Measurements from ENCODE around the gene FYN.
"Not testable (repeated sequence)": the region's sequence is repeated elsewhere in the genome, so short reads cannot be mapped to it uniquely, and the experiment has no call there.

The FYN gene

DNA sequence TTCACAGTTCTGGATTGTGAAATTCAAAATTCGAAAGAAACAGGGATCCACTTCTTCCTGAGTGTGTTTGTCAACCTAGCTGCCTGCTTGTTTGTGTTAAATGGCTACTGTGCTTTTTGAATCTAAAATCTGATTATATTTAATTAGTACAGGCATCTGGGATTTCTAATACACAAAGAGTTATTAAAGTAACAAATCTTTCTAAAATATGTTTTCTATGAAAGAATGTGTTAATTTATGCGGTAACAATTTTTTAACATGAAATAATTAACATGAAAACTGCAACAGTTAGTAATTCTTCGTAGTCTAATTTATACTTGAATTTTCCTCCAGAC lies 186.4 kb downstream of the FYN start:
- DNase-seq (ENCODE audit: low read depth): no peak
- no peak overlapping the region for H3K4me3 ChIP-seq (replicated peaks; ENCODE audit: low read depth, low read length)
- TF ChIP-seq, protein P1, sequence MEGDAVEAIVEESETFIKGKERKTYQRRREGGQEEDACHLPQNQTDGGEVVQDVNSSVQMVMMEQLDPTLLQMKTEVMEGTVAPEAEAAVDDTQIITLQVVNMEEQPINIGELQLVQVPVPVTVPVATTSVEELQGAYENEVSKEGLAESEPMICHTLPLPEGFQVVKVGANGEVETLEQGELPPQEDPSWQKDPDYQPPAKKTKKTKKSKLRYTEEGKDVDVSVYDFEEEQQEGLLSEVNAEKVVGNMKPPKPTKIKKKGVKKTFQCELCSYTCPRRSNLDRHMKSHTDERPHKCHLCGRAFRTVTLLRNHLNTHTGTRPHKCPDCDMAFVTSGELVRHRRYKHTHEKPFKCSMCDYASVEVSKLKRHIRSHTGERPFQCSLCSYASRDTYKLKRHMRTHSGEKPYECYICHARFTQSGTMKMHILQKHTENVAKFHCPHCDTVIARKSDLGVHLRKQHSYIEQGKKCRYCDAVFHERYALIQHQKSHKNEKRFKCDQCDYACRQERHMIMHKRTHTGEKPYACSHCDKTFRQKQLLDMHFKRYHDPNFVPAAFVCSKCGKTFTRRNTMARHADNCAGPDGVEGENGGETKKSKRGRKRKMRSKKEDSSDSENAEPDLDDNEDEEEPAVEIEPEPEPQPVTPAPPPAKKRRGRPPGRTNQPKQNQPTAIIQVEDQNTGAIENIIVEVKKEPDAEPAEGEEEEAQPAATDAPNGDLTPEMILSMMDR (IDR thresholded peaks at IDR 0.05; ENCODE audit: low read length, missing control alignments): no peak

DNA sequence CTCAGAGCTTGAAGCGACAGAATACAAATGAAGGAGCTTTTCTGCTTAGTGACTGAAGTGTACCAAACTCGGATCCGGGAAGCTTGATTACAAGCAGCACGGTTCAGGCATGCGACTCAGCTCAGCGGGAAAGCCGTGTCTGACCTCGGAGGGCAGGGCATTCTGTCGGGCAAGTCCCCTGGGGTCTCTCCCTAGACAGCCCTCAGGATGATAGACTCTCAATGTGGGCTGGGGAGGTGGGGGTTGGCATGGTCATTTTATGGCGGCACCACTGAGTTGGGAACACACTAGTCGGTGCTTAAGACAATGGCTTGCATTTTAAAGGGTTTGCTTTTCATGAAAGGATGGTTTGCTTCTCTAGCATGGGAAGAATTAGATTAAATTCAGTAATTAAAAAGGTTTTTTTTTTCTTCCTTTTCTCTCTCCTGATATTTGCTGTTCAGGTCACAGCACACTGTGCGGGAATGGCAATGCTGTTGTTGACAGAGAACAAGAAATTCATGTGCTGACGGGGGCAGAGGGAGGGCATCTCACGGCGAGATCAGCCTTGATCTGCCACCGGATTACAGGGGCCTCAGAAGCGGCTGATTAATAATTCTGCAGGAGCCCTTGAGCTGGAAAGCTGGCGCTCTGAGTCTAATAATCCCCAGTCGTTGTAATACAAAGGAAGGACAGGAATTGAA lies 186.9 kb downstream of the FYN start:
- H3K4me3 ChIP-seq (replicated peaks; ENCODE audit: low read depth, low read length): no peak overlapping the region
- TF ChIP-seq, protein P1 (IDR thresholded peaks at IDR 0.05; ENCODE audit: low read length, missing control alignments): no peak
- DNase-seq (ENCODE audit: low read depth): no peak

DNA sequence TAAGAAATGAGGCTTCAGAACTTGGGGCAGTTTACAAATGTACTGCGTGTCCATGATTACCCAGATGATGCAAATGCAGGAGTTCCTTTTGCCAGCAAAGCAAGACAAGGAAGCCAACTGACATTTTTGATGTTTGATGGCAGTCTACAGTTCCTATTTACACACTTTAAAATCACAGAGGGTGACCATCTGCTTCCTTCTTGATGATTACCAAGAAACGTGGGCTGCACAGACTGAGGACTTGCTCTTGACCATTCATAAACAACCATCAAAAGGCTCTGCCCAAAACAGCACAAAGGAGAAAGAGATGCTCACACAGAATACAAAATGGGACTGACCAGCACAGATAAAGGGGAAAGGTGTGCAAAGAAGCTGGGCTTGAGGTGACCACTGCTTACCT lies 187.7 kb downstream of the FYN start:
- TF ChIP-seq, protein P1 (IDR thresholded peaks at IDR 0.05; ENCODE audit: low read length, missing control alignments): no peak
- H3K4me3 ChIP-seq (replicated peaks; ENCODE audit: low read depth, low read length): no peak overlapping the region
- DNase-seq (ENCODE audit: low read depth): no peak

DNA sequence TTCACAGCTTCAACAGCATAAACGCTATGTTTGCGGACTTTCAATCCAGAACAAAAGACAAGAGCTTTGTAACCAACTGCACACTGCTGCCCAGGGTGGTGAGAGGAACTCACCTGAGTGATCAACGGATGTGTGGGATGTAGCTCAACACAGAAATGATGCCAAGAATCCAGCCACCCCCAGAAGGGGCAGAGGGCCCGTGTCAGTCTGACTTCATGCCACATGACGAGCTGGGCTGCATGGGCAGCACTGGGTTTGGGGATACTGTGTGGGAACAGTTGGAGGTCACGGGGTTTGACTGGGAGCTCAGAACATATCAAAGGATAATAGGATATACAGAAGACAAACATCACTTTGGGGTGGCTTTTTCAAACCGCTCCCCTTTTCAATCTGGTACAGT lies 188.2 kb downstream of the FYN start:
- TF ChIP-seq, protein P1 (IDR thresholded peaks at IDR 0.05; ENCODE audit: low read length, missing control alignments): no peak
- DNase-seq (ENCODE audit: low read depth): no peak
- no peak overlapping the region for H3K4me3 ChIP-seq (replicated peaks; ENCODE audit: low read depth, low read length)

DNA sequence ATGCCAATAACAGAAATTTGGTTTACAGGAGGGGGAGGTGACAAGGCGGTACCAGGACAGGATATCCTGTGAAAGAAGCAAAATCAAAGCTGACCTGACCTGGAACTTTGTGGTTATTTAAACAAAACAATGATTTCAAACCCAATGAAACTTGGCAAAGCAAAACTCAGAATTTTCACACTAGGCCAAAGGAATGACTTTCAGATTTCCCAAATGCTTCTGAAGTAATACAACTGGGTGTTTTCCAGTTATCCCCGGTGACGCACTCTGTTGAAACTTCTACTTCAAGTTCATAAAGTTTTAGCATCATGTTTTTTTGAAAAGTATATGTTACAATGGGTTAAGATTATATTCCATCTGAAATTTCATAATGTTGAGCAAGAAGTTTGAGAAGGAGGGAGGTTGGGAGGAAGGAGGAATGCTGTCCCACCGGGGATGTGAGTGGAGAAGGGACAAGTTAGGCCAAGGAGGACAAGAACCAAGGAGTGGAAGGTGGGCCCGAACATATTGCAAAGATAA lies 189.4 kb downstream of the FYN start:
- no peak overlapping the region for H3K4me3 ChIP-seq (replicated peaks; ENCODE audit: low read depth, low read length)
- TF ChIP-seq, protein P1 (IDR thresholded peaks at IDR 0.05; ENCODE audit: low read length, missing control alignments): no peak
- peak; percentile 99 for DNase-seq (ENCODE audit: low read depth)

DNA sequence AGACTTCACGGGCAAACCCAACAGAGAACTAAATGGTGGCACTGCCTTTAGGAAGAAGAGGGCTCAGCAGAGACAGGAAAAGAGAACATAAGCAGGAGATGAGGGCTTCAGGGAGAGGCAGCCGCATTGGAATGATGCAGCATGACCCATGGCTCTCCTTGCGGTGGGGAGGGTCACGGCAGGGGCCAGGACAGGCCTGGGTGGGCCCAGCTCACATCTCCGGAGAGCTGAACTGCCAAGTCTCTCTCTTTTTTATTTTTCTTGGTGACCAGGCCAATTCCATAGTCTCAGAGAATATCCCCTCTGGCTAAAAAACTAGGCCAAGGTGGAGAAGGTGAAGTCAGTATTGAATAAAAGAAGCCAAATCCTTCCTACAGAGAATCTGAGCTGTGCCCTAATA lies 190.1 kb downstream of the FYN start:
- no peak for DNase-seq (ENCODE audit: low read depth)
- no peak overlapping the region for H3K4me3 ChIP-seq (replicated peaks; ENCODE audit: low read depth, low read length)
- TF ChIP-seq, protein P1 (IDR thresholded peaks at IDR 0.05; ENCODE audit: low read length, missing control alignments): no peak

DNA sequence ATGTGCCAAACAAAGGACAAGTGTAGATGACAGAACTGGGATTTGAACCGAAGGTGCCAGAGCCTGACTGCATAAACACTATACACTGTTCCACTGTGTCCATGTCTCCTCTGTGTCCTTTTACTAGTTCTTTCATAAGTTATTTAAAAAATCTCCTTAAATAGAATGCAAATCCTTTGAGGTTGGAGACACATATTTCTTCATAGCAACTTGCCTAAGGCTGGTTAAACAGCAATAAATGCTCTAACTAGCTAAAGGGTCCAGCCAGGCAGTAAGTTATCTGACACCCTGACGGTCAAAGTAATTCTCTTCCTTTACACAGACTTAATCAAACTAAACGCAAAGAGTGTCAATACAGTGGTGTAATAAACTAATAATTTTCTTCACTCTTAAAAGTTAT lies 191.4 kb downstream of the FYN start:
- TF ChIP-seq, protein P1 (IDR thresholded peaks at IDR 0.05; ENCODE audit: low read length, missing control alignments): no peak
- DNase-seq (ENCODE audit: low read depth): no peak

DNA sequence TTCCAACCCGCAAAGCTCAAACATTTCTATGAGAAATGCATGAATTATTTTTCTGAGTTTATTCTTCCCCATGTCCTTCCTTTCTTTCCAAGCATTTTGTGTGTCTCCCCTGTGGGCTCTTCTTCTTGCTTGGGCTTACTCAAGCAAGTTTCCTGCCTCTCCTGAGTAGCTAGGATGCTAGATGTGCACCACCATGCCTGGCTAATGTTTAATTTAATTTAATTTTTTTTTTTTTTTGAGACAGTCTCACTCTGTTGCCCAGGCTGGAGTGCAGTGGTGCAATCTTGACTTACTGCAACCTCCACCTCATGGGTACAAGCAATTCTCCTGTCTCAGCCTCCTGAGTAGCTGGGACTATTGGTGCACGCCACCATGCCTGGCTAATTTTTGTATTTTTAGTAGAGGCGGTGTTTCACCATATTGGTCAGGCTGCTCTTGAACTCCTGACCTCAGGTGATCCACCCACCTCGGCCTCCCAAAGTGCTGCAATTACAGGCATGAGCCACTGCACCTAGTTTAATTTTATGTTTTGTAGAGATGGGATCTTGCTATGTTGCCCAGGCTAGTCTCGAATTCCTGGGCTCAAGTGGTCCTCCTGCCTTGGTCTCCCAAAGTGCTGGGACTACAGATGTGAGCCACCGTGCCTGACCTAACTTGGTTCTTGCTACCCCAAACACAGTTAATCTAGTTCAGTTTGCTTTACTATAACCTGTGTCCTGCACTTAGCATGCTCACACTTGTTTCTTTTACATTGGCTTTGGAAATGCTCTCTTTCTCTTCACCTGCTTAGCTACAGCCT lies 192.2 kb downstream of the FYN start:
- not testable (repeated sequence) for H3K4me3 ChIP-seq (replicated peaks; ENCODE audit: low read depth, low read length); DNase-seq (ENCODE audit: low read depth)

More for the DNA sequence above, 191.4 kb downstream of the FYN start:
- no peak overlapping the region for H3K4me3 ChIP-seq (replicated peaks; ENCODE audit: low read depth, low read length)

Measured in fibroblast of pulmonary artery (primary cell).